Ovary (tissue), 9 donors: ENCODE data around the gene HOXC11. TPM values are rescaled to one million over a fixed set of nuclear protein-coding genes. Genes with fewer than 3 reads are reported as not detected.
A peak's percentile ranks its signal among the peaks of the same experiment; 100 is the strongest.

Experiments used
- DNase-seq, 5 donors: peaks; one replicate each; pipeline ENCODE4 v3.0.0-alpha.2; 2019 to 2020
- H3K27ac ChIP-seq, 2 donors: fragments of 200-600 bp; one replicate each; pipeline versions ENCODE4 v1.5.1 to v1.8.0; 2019 to 2022
- H3K27me3 ChIP-seq: fragments of 200-600 bp; one replicate; pipeline ENCODE4 v1.8.0; 2022
- H3K36me3 ChIP-seq: fragments of 200-600 bp; sonication (generic); one replicate; pipeline ENCODE4 v1.5.1; 2019
- H3K4me1 ChIP-seq: one replicate; pipeline ENCODE4 v1.8.1; 2013; ENCODE audit warnings: mild to moderate bottlenecking, moderate library complexity; ENCODE audit not compliant: insufficient read depth
- H3K4me3 ChIP-seq: fragments of 200-600 bp; sonication (generic); one replicate; pipeline ENCODE4 v1.5.1; 2017
- H3K9me3 ChIP-seq, 2 donors: fragments of 200-600 bp in 1 of 2; sonication (generic) in 1 of 2; one replicate each; pipeline versions ENCODE4 v1.5.1 to v1.8.1; 2013 to 2019; ENCODE audit warnings: mild to moderate bottlenecking in 1 of 2, moderate library complexity in 1 of 2
- CTCF ChIP-seq, 3 donors: fragments of 450-650 bp in 2 of 3; fragments of 200-600 bp in 1 of 3; IDR thresholded peaks; one replicate each; pipeline versions ENCODE4 v1.5.1 to v1.8.0; 2016 to 2022; ENCODE audit warnings: antibody characterized with exemption in 3 of 3, mild to moderate bottlenecking in 1 of 3
- EP300 ChIP-seq: sonication (generic); formaldehyde crosslinking; IDR thresholded peaks from one replicate; pipeline ENCODE4 v1.6.1; 2017; ENCODE audit warnings: antibody characterized with exemption
- POLR2A ChIP-seq: fragments of 450-650 bp; IDR thresholded peaks from one replicate; pipeline ENCODE4 v1.6.1; 2017; ENCODE audit warnings: antibody characterized with exemption, mild to moderate bottlenecking, moderate library complexity
- WGBS, 3 donors: extraction: QIAGEN DNeasy Blood & Tissue Kit in 1 of 3; methylation state at CpG; one replicate each; pipeline versions ENCODE4 v1.1.5 to v1.1.7; 2013 to 2017; 5-methylcytosine and 5-hydroxymethylcytosine counted together
- intact Hi-C, 4 donors: fragments of 100-400 bp; cut with DNase I; formaldehyde crosslinking; loops; one replicate each; pipeline versions ENCODE4 v1.11.0 to v1.15.1; 2022 to 2023
- polyA plus RNA-seq, 2 donors: library from polyadenylated mRNA; stranded (reverse); fragments of 200-250 nt in 1 of 2; fragments of 350-450 nt in 1 of 2; fragmentation: Illumina TruSeq in 1 of 2; extraction: RNeasy Lipid Tissue Mini Kit (QIAGEN cat#74804) in 1 of 2; gene quantifications; one replicate each; pipeline ENCODE4 v1.2.3, GENCODE V29; 2013 to 2014
- total RNA-seq, 7 donors: library from RNA; depleted of rRNA in 2 of 7; stranded (reverse); fragments of >200 nt in 2 of 7; fragmentation: NEBNext Ultra II Directional in 3 of 7; extraction: Animal tissue kit (Norgen Biotek cat#: 25700) in 3 of 7; gene quantifications; one replicate each; pipeline versions ENCODE4 v1.1.0 to v1.2.4, GENCODE V29; 2016 to 2023
- donor health status: DM: no; HTN: no; CAD: no; lungs with moderate emphysema.
- donor health status: DM: no; HTN: no; CAD: no.
- donor health status: Bipolar disorder and iron deficiency.
- donor health status: DM: yes; HTN: yes; CAD: no.
- donor health status: DM: no; HTN: no; CAD: no.
- donor health status: DM: yes; HTN: yes; CAD: no.

HOXC11 gene
- total and polyA plus RNA-seq, 9 donors = 0.12 to 1.1 TPM; not detected in 7

GRCh38 chr12:53935383-53936341, 37.3 kb upstream of the HOXC11 start:
- Histone ChIP-seq H3K27ac (no peak overlapping the region), H3K9me3 (no peaks in the 10 kb centered on the region), H3K4me1 (no peaks in the 10 kb centered on the region), H3K36me3 (no peaks in the 10 kb centered on the region), H3K27me3 (peaks cover 21% of the 10 kb centered on the region), H3K4me3 (no peak overlapping the region)
- TF ChIP-seq POLR2A (no peak), CTCF (IDR thresholded peaks at IDR 0.05) (no peak), EP300 (no peak)
- no peak for DNase-seq
- WGBS, 3 donors = 7 to 14% (median 8%) methylated on average over 49 of the region's 49 CpGs
- intact Hi-C loops = no loop called here

- H3K36me3 ChIP-seq = no peaks in the 10 kb centered on the region
- WGBS, 3 donors = 12 to 16% (median 12%) methylated on average over 12 of the region's 12 CpGs
- peaks cover 14% of the 10 kb centered on the region for H3K27me3 ChIP-seq
- no peaks in the 10 kb centered on the region for H3K4me1 ChIP-seq
- TF ChIP-seq CTCF (IDR thresholded peaks at IDR 0.05) = no peak
- TF ChIP-seq POLR2A = no peak
- no peak for TF ChIP-seq EP300
- intact Hi-C loops = no loop called here
- H3K27ac ChIP-seq = no peak overlapping the region
- H3K9me3 ChIP-seq = no peaks in the 10 kb centered on the region
- no peak for DNase-seq
- H3K4me3 ChIP-seq = no peak overlapping the region
These were observed 35.8 kb upstream of the HOXC11 start for GRCh38 chr12:53937099-53937498.

GRCh38 chr12:53937596-53938325, 35.2 kb upstream of the HOXC11 start:
- Histone ChIP-seq H3K36me3 (no peaks in the 10 kb centered on the region), H3K4me3 (no peak overlapping the region), H3K27me3 (peaks cover 14% of the 10 kb centered on the region), H3K4me1 (no peaks in the 10 kb centered on the region), H3K27ac (no peak overlapping the region), H3K9me3 (no peaks in the 10 kb centered on the region)
- TF ChIP-seq EP300 (no peak), CTCF (IDR thresholded peaks at IDR 0.05) (no peak), POLR2A (no peak)
- intact Hi-C loops = no loop called here
- 14 to 18% (median 15%) methylated on average over 23 of the region's 23 CpGs for whole genome bisulfite sequencing, 3 donors
- no peak for DNase-seq

- H3K27ac ChIP-seq = no peak within 1 kb of the TSS
- 2 to 4% (median 2%) methylated on average over 34 to 56 of the region's 56 CpGs for WGBS, 3 donors
These were observed 34.4 kb upstream of the HOXC11 start, which contains the start of gene HOXC13 for GRCh38 chr12:53938326-53939140. Gene HOXC13 (plus strand): TSS chr12:53938831. CDS start chr12:53938907, 76 bp downstream.

More at GRCh38 chr12:53938326-53939140, 34.4 kb upstream of the HOXC11 start, which contains the start of gene HOXC13:
- DNase-seq = peak in 4 of 5 donors; percentile 41 to 72 (median 58)
- Histone ChIP-seq H3K36me3 (no peaks in the 10 kb centered on the region), H3K4me3 (no peak within 1 kb of the TSS), H3K4me1 (no peaks in the 10 kb centered on the region), H3K27me3 (peaks cover 14% of the 10 kb centered on the region), H3K9me3 (no peaks in the 10 kb centered on the region)
- intact Hi-C loops = no loop called here
- TF ChIP-seq EP300 = no peak
- TF ChIP-seq POLR2A = no peak
- no peak for TF ChIP-seq CTCF (IDR thresholded peaks at IDR 0.05)
